Gastroesophageal sphincter (tissue), 3 donors: Measurements from ENCODE around the gene KRT2.

ENCODE experiments used
- CTCF ChIP-seq, 4 experiments: fragments of 200-600 bp in 2 of 4; fragments of 450-650 bp in 2 of 4; sonication (generic) in 1 of 4; IDR thresholded peaks; one replicate each; pipeline ENCODE4 v1.5.1; 2017 to 2019; ENCODE audit warnings: antibody characterized with exemption in 4 of 4, mild to moderate bottlenecking in 2 of 4, moderate library complexity in 2 of 4
- POLR2A ChIP-seq, 2 donors: fragments of 450-650 bp; IDR thresholded peaks; one replicate each; pipeline ENCODE4 v1.6.1; 2017; ENCODE audit warnings: antibody characterized with exemption in 2 of 2, mild to moderate bottlenecking in 2 of 2, moderate library complexity in 1 of 2

GRCh38 chr12:52600941-52601481, 51.0 kb downstream of the KRT2 start, which contains the start of gene KRT72:
- no peak for TF ChIP-seq CTCF (IDR thresholded peaks at IDR 0.05)
- TF ChIP-seq POLR2A (IDR thresholded peaks at IDR 0.05): no peak
